ENCODE data around the gene INSRR.

Gene INSRR

DNA sequence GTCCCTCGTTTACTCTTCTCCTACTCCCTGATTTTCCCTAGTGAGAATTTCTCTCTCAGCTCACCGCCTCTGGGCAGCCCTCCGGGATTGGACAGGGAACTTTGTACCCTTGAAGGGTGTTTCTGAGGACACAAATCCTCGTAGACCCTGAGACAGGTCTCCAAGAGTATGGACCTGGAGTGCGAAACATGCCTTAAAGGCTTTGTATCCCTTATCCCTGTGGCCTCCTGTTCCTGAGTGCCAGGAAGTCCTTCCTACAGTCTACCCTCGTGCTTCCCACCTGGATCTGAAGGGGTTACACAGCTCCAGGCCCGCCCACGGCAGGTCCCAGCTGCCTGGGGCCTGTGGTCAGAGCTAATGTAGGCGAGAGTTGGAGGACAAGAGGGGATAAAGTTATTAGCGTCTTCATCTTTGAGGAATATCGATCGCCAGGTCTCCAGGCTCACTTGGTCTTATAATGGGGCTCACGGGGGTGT, 27.0 kb upstream of the INSRR start:
- Mint-ChIP-seq H3K27me3 (ENCODE audit: low read depth) (peaks cover 38% of the 10 kb centered on the region), H3K36me3 (ENCODE audit: low read depth) (no peaks in the 10 kb centered on the region), H3K4me3 (peak overlapping the region in 1 of 3 experiments; percentile 3), H3K27ac (peak overlapping the region; percentile 58 to 89 (median 75)), H3K9me3 (no peaks in the 10 kb centered on the region), H3K4me1 (peaks cover 62% of the 10 kb centered on the region)
- TF ChIP-seq, protein P1, sequence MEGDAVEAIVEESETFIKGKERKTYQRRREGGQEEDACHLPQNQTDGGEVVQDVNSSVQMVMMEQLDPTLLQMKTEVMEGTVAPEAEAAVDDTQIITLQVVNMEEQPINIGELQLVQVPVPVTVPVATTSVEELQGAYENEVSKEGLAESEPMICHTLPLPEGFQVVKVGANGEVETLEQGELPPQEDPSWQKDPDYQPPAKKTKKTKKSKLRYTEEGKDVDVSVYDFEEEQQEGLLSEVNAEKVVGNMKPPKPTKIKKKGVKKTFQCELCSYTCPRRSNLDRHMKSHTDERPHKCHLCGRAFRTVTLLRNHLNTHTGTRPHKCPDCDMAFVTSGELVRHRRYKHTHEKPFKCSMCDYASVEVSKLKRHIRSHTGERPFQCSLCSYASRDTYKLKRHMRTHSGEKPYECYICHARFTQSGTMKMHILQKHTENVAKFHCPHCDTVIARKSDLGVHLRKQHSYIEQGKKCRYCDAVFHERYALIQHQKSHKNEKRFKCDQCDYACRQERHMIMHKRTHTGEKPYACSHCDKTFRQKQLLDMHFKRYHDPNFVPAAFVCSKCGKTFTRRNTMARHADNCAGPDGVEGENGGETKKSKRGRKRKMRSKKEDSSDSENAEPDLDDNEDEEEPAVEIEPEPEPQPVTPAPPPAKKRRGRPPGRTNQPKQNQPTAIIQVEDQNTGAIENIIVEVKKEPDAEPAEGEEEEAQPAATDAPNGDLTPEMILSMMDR (IDR thresholded peaks at IDR 0.05; ENCODE audit: unreplicated experiment in 3 of 3), result no peak

DNA sequence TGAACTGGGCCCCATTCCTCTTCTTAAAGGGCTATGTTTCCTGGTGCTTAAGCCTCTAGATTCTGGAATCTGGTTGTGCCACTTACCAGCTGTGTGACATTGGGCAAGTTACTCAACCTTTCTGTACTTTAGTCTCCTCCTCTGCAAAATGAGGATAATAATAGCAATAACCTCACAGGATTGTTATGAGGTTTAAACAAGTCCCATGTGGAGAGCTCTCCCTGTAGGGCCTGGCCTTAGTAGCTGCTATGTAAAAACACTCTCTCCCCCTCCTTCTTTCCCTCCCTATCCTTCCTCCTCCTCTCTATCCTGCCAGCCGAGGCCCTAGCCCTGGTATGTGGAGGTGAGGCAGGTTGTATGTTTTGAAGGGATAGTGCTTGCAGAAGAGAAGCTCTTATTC, 26.4 kb upstream of the INSRR start:
- Mint-ChIP-seq H3K36me3 (ENCODE audit: low read depth) (no peaks in the 10 kb centered on the region), H3K4me3 (no peak overlapping the region), H3K27ac (peak overlapping the region in 2 of 3 experiments; percentile 25 to 68), H3K4me1 (peaks cover 63% of the 10 kb centered on the region), H3K27me3 (ENCODE audit: low read depth) (peaks cover 37% of the 10 kb centered on the region), H3K9me3 (no peaks in the 10 kb centered on the region)
- TF ChIP-seq, protein P1 (IDR thresholded peaks at IDR 0.05; ENCODE audit: unreplicated experiment in 3 of 3), result no peak

DNA sequence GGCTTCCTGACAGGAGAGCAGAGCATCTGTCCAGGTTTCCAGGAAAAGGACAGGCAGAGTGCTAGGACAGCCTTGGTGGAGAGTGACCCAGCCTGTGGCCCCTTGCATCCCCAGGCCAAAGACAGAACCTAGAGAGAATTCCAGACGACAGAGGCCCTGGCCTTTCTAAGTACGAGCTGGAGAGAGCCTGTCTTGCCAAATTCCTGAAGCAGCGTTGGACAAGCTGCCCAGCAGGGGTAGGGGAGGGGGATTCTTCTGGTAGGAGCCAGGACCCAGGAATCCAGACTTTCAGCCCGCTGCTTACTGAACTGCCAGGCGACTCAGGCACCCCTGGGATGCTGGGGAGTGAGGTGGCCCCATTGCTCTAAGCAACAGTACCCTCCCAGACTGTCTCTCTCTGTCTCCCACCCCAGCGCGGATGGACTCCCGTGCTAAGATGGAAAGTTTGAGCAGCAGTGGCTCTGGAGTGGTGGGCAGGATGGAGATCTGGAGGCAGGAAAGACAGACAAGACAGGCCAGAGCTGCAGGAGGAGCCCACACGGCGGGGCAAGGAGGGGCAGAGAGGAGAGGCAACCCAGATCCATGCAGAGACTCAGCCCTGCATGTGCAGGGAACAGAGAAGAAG, 25.8 kb upstream of the INSRR start:
- Mint-ChIP-seq H3K4me1 (peaks cover 57% of the 10 kb centered on the region), H3K27ac (peak overlapping the region in 2 of 3 experiments; percentile 54 to 68), H3K4me3 (peak overlapping the region in 1 of 3 experiments; percentile 1), H3K27me3 (ENCODE audit: low read depth) (peaks cover 32% of the 10 kb centered on the region), H3K36me3 (ENCODE audit: low read depth) (no peaks in the 10 kb centered on the region), H3K9me3 (no peaks in the 10 kb centered on the region)
- TF ChIP-seq, protein P1 (IDR thresholded peaks at IDR 0.05; ENCODE audit: unreplicated experiment in 3 of 3), result no peak

DNA sequence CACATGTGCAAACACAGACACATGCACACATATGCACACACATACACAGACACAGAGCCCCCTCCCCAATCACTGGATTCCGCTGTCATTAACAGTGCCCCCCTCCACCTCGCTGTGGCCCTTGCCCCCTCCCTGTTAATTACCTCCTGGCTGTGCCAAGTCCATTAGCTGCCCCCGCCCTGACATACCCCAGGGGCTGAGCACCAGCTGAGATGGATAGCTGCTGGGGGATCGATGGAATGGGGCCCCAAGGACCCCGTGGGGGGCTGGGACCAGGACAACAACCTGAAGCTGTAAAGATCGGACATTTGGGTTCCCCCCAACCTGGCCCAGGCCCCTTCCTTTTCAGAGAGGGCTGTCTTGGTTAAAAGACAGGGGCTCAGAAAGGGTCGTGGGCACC, 25.0 kb upstream of the INSRR start:
- Mint-ChIP-seq H3K27ac (peak overlapping the region in 1 of 3 experiments; percentile 17), H3K4me3 (no peak overlapping the region), H3K4me1 (peaks cover 53% of the 10 kb centered on the region), H3K9me3 (no peaks in the 10 kb centered on the region), H3K27me3 (ENCODE audit: low read depth) (peaks cover 36% of the 10 kb centered on the region), H3K36me3 (ENCODE audit: low read depth) (no peaks in the 10 kb centered on the region)
- TF ChIP-seq, protein P1 (IDR thresholded peaks at IDR 0.05; ENCODE audit: unreplicated experiment in 3 of 3), result no peak

DNA sequence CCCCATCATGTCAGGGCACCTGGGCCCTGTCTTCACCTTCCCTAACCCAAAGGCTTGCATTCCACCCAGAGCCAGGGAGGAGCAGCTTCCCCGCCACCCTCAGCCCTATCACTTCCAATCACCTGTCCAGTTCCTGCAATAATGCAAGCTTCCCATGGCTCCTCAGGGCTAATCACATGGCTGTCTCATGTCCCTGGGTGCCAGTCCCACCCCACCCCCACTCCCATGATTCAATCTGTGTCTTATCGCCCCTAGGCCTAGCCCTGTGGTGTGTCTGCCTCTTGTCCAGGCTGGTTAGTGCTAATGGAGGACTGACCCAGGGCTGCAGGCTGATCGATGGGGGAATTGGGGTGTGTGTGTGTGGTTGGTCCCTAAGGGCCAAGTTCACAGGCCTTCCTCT, 23.6 kb upstream of the INSRR start:
- TF ChIP-seq, protein P1 (IDR thresholded peaks at IDR 0.05; ENCODE audit: unreplicated experiment in 3 of 3), result no peak
- no peaks in the 10 kb centered on the region for H3K36me3 Mint-ChIP-seq (ENCODE audit: low read depth)
- no peak overlapping the region for H3K4me3 Mint-ChIP-seq
- H3K27ac Mint-ChIP-seq, result peak overlapping the region in 2 of 3 experiments; percentile 17 to 19
- no peaks in the 10 kb centered on the region for H3K9me3 Mint-ChIP-seq
- H3K27me3 Mint-ChIP-seq (ENCODE audit: low read depth), result peaks cover 44% of the 10 kb centered on the region
- peaks cover 49% of the 10 kb centered on the region for H3K4me1 Mint-ChIP-seq

DNA sequence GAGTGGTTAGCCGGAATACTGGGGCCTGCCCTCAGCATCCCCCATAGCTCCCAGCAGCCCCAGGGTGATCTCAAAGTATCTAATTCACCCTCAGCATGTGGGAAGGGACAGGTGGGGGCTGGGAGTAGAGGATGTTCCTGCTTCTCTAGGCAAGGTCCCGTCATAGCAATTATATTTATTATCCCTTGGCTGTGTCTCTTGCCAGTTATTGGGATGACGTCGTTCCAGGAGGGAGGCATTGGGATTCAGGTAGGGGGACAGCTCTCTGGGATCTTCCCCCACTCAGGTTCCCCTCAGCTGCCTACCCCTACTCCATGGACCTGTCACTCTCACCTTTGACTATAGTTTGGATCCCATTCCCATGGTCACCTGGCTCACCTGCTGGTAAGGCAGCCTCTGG, 22.7 kb upstream of the INSRR start:
- no peak overlapping the region for H3K4me3 Mint-ChIP-seq
- peaks cover 42% of the 10 kb centered on the region for H3K4me1 Mint-ChIP-seq
- no peak overlapping the region for H3K27ac Mint-ChIP-seq
- H3K27me3 Mint-ChIP-seq (ENCODE audit: low read depth), result peaks cover 49% of the 10 kb centered on the region
- TF ChIP-seq, protein P1 (IDR thresholded peaks at IDR 0.05; ENCODE audit: unreplicated experiment in 3 of 3), result no peak
- H3K9me3 Mint-ChIP-seq, result no peaks in the 10 kb centered on the region
- H3K36me3 Mint-ChIP-seq (ENCODE audit: low read depth), result no peaks in the 10 kb centered on the region
